ENCODE results near the gene EVA1B. TPM values are rescaled to one million over a fixed set of nuclear protein-coding genes. Genes with fewer than 3 reads are reported as not detected.

The EVA1B gene
- total and polyA plus RNA-seq, 2 of the 13 experiments (the other 11 are each of a cell fraction or from before 2014, with no cell fraction given), result 3.9 to 6.6 TPM

- TF ChIP-seq ZNF232 (CRISPR knock-in tag; IDR thresholded peaks at IDR 0.05; ENCODE audit: borderline replicate concordance), result 0 out of 2 replicates have a peak, but pooled peaks have one; percentile 46
- no peak for TF ChIP-seq ZBTB49 (CRISPR knock-in tag; IDR thresholded peaks at IDR 0.05; ENCODE audit: borderline replicate concordance)
- no peak for TF ChIP-seq ZNF414 (CRISPR knock-in tag; IDR thresholded peaks at IDR 0.05)
- no peak for TF ChIP-seq ZNF543 (CRISPR knock-in tag; IDR thresholded peaks at IDR 0.05)
- TF ChIP-seq SSRP1 (CRISPR knock-in tag; IDR thresholded peaks at IDR 0.05), result no peak
- 0 out of 2 replicates have a peak, but pooled peaks have one; percentile 39 for TF ChIP-seq ZBTB44 (CRISPR knock-in tag; IDR thresholded peaks at IDR 0.05)
- TF ChIP-seq GRHL1 (CRISPR knock-in tag; conservative IDR thresholded peaks at IDR 0.05), result no peak
- TF ChIP-seq ZNF18 (CRISPR knock-in tag; IDR thresholded peaks at IDR 0.05; ENCODE audit: insufficient replicate concordance), result peak; percentile 45
- no peak for TF ChIP-seq FUBP1 (CRISPR knock-in tag; IDR thresholded peaks at IDR 0.05; ENCODE audit: borderline replicate concordance)
- no peak for TF ChIP-seq ARHGAP35 (CRISPR knock-in tag; IDR thresholded peaks at IDR 0.05; ENCODE audit: borderline replicate concordance)
- TF ChIP-seq THYN1 (CRISPR knock-in tag; IDR thresholded peaks at IDR 0.05; ENCODE audit: borderline replicate concordance, low read depth), result no peak
- peak; percentile 25 for TF ChIP-seq TBL1XR1 (IDR thresholded peaks at IDR 0.05; ENCODE audit: borderline replicate concordance, low read length, partially characterized antibody)
- TF ChIP-seq ZNF639 (CRISPR knock-in tag; conservative IDR thresholded peaks at IDR 0.05), result no peak
Measured at GRCh38 chr1:36323636-36324352, at the start of gene EVA1B (continued).
